NCI-H2196 (cell line): ENCODE results near the gene TLK1.

ENCODE experiments used
- DNase-seq: peaks from one replicate; lab custom pipeline; 2025; ENCODE audit not compliant: unreplicated experiment; lab: John Stamatoyannopoulos, UW

The TLK1 gene

DNA sequence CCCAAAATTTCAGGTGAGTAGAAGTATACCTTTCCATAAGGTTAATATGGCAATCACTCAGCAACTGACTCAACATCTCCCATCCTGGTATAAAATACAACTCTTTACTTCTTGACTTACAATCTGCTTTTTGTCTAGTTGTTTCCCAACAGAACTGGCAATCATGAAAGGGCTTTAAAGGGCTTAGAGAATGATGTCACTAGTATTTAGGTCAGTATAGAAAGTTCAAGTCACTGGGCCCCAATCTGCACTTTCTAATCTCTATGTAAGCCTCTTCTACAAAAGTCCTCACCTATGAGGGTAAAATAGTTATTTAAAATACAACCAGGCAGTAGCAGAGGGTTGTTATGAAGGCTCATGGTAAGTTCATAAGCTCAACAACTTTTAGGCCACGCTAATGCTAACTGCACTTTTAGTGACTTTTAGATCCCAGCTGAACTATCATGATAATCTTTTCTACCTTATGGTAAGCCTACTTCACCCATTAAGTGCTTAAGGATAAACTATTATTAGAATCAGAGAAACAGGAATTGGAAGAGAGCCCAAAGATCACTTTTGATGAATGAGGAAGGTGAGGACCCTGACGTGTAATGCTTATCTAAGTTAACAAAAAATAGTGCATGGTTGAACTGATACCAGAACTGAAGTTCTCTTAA lies 152.0 kb downstream of the TLK1 start:
- DNase-seq = no peak

DNA sequence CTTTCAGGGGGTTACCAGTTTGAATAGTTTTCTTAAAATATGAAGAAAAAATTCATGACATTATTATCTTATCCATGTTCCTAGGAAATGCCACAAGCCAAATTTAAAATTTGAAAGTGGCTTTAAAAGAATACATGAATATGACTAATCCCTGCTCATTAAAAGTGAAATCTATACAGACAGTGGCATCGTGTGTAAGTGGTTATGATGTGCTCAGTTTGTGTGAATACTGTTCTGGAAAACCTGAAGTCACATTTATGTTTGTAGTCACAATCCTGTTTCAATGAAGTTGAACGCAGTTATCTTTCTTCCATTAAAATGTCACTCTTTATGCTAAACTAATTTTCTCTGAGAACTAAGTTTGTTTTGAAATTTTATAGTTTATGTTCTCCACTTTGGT lies 155.9 kb downstream of the TLK1 start:
- DNase-seq = no peak

DNA sequence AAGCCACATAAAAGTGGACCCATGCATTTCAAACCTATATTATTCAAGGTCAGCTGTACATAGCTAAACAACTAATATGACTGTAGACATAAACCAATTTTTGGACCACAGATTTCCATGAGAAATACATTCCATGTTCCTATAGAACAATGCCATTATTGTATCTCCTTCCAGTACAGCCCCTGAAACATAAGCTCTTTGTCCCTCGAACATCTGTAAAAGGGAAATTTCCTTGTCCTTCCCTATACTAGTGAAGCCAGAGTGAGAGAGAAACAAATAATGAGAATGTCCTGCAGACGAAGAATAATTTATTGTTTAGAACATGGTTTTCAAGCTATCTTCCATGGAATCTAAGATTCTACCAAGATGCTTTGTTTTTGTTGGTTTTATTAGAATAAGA lies 156.3 kb downstream of the TLK1 start:
- DNase-seq = no peak

DNA sequence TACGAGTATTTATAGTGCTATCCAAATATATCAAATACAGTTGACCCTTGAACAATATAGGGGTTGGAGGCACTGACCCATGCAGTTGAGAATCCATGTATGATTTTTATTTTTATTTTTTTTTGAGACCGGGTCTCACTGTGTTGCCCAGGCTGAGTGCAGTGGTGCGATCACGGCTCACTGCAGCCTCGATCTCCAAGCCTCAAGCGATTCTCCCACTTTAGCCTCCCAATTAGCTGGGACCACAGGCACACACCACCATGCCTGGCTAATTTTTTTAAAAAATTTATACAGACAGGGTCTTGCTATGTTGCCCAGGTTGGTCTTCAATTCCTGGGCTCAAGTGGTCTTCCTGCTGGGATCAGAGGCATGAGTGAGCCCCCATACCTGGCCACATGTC lies 161.0 kb downstream of the TLK1 start:
- DNase-seq = no peak

DNA sequence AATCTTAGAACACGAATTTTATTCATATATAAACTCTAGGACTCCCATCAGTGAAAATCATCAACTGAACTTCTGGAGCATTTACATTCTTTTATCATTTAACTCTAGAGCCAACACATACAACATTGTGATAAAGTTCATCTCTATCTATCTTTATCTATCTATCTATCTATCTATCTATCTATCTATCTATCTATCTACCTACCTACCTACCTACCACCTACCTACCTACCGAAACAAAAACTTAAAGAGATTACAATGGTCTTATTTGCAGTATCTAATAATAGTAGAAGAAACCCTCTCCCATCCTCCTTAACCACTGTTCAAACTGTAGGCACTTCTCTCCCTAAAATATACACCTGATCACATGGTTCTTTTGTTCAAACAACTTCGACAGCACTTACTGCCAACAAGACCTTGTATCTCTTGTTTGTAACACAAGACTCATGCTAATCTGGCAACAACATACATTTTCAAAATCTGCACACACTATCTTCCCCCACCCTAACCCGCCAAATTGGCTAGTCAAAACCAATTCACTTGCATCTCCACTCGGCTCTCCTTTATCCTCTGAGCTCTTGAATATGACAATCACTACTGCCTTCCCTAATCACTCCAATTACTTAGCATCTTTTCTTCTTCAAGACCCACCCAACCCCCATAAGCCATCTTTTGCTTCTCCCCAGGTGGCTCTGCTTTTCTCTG lies 162.6 kb downstream of the TLK1 start:
- no peak for DNase-seq

DNA sequence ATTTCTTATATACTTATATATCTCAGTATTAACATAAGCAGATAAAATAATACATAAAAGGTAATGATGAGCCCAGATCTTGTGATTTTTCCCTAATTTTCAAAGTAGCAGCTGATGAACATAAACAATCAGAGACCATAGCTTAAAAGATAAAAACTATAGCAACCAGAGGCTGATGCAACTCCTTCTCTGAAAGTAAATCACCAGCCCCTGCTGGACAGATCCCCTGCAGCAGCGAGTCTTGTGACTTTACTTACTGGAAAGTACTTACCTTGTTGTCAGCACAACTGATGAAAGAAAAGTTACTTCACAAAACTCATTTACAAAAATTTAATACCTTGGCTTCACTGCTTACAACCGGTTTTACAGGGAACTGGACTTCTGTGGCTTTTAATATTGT lies 164.4 kb downstream of the TLK1 start:
- DNase-seq = no peak

DNA sequence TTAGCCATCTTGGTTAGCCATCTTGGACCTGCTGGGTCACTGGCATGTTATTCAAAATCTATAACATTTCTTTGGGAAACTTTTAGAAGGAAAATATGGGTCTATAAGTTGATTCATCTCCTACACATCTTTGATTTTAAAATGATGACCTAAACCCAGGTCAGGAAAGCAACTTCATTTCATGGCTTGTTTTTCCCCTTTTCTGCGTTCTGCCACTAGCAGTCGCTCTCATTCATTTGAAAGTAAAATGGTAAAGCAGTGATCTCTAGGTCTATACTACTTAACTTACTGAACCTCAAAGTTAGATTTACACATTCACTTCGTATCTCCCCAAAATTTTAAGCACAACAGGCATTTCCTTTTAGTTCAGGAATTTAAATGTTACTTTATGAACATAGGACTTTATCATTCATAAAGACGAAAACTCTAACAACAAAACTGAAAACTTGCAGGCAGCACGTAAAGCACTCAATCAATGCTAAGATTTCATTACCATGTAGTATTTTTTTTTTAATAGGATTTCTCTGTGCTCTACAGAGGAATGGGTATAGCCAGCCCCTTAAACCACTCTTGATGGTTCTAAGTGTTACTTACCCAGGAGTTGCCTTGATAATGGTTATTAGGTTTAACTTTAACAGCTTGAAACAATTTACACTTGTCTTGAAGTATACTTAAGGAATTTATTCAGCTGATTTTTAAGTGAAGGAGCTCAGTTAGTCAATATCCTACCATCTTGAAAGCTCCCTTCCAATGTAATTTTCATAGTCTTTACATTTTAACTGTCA lies 169.1 kb downstream of the TLK1 start:
- DNase-seq = no peak

DNA sequence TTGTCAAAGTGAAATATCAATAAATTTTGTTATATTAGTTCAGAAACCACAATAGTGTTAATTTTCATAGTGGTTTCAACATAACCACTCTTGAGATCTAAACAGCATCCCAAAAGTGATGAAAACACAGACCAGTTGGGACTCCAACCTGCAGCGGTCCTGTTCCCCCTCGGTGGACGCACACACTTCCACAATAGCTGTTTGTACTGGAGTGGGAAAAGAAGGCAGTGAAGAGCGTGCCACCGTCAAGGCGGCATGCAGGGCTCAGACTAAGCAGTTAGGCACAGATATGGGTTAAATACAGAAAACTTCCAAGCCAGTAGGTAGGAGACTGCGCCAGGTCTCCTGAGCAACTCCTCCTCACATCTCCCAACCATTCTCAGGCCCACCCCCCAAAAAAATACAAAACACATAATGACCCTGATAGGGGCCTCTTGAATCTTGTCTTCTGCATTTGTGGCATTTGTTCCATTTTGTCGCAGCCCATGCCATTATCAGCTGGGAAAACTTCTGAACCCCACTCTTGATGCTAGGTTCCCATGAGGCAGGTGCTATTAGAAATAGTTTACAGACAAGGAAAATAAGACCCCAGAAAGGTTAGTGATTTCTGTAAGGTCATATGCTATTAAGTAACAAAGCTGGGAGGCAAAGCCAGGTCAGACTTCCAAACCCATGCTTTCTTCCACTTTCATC lies 174.0 kb downstream of the TLK1 start:
- no peak for DNase-seq

DNA sequence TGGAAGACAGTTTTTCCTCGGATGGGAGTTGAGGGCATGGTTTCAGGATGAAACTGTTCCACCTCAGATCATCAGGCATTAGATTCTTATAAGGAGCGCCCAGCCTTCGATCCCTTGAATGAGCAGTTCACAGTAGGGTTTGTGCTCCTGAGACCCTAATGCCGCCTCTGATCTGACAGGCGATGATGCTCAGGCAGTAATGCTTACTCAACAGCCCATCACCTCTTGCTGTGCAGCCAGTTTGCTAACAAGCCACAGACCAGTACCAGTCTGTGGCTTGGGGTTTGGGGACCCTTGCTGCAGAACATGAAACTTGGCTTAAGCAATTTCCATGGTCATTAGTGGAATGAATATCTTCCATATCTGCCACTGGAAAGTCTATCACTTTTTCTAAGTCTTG lies 175.3 kb downstream of the TLK1 start:
- no peak for DNase-seq

DNA sequence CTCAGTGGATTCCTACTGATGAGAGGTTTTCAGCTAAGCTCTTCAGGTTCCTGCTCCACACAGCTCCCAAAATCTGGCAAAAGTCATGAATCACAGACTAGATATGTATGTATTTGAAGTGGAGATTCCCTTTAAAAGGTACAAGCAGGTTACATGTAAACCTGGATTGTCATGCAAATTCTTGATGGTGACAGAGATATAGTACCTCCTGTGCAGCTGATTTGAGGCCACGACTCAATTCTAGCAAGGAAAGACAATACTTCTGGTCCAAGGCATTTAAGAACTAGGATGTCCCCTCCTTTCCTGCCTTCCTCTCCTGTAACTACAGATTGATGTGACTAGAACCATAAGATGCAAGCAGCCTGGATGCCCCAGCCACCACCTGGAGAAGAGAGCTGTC lies 176.6 kb downstream of the TLK1 start:
- DNase-seq = no peak

DNA sequence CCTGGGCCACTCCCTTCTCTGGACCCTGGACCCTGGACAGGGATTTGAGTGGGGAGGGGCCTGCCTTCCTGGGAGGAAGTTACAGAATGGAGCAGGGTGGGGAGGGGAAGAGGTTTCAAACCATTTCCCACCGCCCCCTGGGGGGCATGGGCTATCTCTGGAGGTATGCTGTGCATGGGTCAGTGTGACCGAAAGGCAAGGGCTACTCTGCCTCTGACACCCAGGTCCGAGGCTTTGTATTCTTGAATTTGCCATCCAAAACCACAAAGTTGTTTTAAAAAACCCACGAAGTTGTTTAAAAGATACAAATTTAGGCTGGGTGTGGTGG lies 184.8 kb downstream of the TLK1 start:
- DNase-seq = no peak

DNA sequence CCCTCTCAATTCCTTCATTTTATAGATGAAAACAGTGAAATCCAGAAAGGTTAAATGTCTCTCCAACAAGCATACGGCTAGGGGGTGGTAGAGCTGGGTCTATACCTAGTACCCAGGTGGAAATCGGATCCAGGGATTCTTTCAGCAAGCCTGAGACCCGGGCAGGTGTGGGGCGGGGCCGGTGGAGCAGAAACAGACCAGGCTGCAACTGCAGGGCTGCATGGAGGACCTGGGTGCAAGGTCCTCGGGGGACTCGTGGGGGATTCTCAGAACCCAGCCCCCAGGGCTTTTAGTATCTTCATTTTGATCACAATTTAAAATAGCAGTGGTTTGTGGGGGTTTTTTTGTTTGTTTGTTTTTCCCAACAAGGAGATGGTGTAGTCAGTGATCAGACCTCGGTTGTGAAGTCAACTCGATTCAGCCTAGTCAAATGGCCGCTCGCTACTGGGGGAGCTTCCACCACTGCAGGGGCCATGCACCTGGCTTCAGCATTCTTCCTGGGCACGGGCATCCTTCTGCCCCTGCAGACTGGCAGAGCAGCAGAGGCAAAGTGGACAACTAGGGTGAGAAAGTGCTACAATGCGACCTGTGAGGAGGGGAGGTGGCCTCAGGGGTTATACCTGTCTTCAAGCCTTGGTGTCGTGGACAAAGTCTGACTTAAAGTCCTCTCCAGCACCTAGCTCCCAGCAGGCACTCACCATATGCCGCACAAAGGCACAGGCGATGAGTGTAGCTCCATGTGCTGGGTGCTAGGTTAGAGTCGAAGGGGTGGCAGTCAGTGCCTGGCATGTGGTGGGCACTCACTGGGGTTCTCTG lies 185.4 kb downstream of the TLK1 start:
- no peak for DNase-seq

DNA sequence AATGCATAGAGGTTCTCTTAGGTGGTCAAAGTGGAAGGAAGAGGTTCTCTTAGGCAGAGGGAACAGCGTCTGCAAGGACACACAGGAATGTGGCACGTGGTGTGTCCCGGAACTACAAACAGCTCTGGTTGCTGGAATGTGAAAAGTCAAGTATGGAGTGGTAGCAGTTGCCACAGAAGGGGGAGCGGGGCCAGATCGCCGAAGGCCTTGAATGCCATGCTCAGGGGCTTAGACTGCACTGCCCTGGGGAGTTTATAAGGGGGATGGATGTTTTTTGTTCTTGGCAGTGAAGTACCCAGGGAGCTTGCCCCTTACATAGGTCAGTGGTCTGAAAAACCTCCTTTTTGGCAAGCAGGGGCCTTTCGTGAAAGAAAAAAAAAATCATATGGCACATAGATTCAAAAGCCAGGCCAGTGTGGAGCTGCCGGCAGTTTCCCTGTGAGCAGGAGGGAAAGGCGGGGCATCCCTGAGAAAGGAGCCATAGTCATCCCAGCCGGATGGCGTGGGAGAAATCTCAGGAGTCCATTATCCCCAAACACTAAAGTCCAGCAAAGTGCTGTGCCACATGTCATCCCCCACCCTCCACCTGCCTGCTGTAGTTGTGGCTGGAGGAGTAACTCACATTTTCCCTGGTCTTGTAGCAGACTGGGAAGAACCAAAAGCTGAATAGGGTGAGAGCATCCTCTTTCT lies 186.2 kb downstream of the TLK1 start:
- no peak for DNase-seq

DNA sequence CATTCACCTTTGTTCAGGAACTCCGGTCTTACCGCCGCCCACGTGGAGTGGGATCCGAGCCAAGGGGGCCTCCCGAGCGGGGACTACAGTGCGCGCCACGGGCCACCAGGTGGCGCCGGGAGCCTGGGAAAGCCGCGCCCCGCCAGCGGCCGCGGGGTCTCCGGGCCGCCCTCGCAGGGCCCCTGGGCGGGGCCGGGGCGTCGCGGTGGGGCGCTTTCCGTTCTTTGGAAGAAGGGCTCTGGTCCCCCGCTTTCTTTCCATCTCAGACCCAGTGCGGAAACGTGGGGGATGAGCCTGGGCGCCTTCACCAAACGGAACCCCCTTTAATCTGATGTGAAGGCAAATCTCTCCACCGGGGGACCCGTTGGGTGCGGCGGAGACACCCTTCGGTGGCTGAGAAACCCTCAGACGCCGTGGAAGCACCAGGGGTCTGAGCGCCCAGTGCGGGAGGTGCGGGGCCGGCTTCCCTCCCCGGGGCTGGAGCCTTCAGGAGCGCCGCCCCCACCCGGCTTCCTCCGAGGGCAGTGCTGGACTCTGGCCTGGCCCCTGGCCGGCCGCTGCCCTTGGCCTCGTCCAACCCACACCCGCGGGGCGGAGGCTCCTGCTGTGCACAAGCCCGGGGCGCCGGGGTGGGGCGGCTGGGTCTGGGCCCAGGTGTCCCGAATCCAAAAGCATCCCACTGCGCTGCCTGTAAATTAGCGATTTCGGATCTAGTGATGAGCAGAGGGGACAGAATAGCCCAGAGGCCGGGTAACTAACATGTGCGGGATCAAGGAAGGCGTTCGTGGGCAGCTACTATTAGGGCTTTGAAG lies 187.0 kb downstream of the TLK1 start:
- DNase-seq = peak; percentile 94

DNA sequence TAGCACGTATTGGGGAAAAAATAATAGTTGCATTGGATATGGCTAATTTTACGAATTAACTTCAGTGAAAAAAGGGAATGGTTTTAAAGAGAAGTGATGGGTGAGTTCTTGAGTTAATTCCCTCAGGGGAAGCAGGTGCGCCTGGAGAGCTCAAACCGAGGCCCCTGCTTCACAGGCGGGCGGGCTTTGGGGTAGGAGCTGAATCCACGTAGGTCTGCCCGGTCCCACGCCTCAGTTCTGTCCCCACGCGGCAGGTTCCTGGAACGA lies 187.5 kb downstream of the TLK1 start:
- DNase-seq = no peak

DNA sequence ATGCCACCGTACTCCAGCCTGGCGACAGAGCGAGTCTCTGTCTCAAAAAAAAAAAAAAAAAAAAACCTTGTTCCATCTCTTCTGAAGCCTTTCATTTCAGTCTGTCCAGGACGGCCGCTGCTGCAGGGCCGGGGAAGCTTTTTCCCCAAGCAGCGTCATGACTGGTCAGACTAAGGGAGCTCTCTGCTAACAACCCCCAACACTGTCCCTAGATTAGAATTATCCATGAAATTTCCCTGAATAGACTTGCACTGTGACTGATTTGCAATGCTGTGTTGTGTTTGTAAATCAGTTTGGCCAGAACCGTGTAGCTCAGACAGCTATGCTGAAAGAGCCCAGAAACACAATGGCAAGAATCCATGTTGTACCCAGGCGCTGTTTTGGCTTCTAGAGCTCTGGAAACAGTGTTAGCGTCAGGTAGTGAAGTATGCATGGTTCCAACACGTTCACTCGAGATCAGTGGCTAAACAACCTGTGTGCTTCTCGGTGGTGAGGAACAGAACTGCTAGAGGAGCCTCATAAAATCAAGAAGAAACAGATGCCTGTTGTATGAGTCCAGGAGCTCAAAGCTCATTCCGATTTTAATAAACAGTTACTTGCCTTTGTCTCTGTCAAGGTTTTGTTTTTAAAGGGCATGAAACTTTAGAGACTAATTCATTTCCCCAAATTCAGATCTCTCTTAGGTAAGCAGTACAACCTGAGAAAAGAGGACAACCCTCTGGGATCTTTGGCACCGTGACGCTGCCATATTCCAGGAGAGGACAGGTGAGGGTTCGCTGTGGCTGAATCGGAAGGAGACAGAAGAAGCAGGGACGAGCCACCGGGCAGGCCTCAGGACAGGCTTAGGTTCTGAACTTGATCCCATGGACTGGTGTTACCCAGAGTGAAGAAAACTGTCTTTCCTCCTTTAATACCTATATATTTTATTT lies 188.1 kb downstream of the TLK1 start:
- peak; percentile 15 for DNase-seq

DNA sequence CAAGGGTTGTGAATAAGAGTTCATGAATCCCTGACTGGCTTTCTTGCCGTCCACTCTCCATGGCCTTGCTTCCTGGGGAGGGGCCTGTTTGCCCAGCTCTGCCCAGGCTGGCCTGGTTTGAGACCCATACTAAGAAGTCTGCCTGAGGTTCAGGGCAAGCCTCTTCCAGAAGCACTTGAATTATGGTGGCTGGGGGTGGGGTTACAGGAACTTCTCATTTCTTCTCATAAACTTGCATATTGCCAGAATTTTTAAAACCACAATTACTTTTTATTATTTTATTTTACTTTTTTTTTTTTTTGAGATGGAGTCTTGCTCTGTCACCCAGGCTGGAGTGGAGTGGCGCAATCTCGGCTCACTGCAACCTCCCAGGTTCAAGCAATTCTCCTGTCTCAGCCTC lies 189.6 kb downstream of the TLK1 start:
- no peak for DNase-seq

DNA sequence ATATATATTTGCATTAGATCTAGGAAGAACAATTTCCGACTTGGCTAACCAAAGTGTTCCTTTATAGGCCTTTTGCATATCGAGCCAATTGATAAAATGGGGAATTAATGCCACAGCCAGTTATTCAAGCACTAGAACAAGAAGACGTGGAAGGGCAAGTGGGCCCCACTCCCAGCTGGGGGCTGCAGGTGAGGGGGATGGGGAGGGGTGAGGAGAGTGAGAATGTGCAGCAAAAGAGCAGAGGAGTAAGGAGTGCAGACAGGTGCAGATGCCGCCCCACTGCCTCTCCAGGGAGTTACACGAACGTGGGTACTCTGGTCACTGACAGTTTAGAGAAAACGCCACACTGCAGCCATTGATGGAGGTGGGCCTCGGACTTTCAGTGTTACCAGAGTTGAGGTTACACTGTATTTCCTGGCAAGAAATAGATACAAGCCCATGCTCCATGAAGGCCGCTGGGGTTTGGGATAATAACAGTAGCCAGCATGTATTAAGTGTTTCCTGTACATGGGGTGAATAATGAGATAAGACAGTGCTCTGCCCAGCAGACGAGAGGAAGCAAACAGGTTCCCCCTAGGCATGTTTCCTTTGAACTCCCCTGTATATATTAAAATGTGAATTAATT lies 190.7 kb downstream of the TLK1 start:
- DNase-seq = no peak
